Transverse colon (tissue), 4 donors: Measurements from ENCODE around the gene PCDHA13.

Source experiments
- POLR2A ChIP-seq: fragments of 450-650 bp; IDR thresholded peaks from one replicate; pipeline ENCODE4 v1.6.1; 2016; ENCODE audit warnings: antibody characterized with exemption, mild to moderate bottlenecking, moderate library complexity
- POLR2AphosphoS5 ChIP-seq, 3 donors: sonication (generic); formaldehyde crosslinking; IDR thresholded peaks; one replicate each; pipeline ENCODE4 v1.6.1; 2016; ENCODE audit warnings: antibody characterized with exemption in 3 of 3
- TF ChIP-seq, protein P1 (sequence below), 5 experiments: fragments of 200-600 bp in 3 of 5; fragments of 450-650 bp in 2 of 5; sonication (generic) in 3 of 5; IDR thresholded peaks; 1 replicate in 2 of 5; 2 replicates in 3 of 5; pipeline ENCODE4 v1.5.1; 2016 to 2017; ENCODE audit warnings: antibody characterized with exemption in 5 of 5, inconsistent platforms in 3 of 5, mild to moderate bottlenecking in 2 of 5, moderate library complexity in 1 of 5

DNA sequence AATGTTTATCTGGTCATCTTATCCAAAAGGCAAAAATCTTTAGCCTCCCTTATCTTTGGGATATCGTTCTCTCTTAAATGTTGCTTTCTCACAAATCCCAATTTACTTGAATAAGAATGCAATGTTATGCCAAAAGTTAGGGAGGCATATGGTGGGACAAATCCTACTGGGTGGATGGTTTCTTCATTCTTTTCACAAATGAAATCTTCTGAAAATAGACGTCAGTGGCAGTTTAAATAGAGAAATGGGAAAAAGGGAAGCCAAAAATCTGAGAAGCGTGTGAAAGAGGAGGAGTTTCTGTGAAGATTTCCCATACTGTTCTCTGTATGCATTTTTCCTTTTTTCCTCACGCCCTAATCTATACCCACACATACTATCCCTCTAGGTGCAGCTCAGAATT lies 41.7 kb downstream of the PCDHA13 start:
- TF ChIP-seq POLR2AphosphoS5 (IDR thresholded peaks at IDR 0.05), result no peak
- TF ChIP-seq, protein P1, sequence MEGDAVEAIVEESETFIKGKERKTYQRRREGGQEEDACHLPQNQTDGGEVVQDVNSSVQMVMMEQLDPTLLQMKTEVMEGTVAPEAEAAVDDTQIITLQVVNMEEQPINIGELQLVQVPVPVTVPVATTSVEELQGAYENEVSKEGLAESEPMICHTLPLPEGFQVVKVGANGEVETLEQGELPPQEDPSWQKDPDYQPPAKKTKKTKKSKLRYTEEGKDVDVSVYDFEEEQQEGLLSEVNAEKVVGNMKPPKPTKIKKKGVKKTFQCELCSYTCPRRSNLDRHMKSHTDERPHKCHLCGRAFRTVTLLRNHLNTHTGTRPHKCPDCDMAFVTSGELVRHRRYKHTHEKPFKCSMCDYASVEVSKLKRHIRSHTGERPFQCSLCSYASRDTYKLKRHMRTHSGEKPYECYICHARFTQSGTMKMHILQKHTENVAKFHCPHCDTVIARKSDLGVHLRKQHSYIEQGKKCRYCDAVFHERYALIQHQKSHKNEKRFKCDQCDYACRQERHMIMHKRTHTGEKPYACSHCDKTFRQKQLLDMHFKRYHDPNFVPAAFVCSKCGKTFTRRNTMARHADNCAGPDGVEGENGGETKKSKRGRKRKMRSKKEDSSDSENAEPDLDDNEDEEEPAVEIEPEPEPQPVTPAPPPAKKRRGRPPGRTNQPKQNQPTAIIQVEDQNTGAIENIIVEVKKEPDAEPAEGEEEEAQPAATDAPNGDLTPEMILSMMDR (IDR thresholded peaks at IDR 0.05), result no peak
- no peak for TF ChIP-seq POLR2A
